H9 (cell line): ENCODE measurements around the gene CDH18. TPM values are rescaled to one million over a fixed set of nuclear protein-coding genes. Genes with fewer than 3 reads are reported as not detected.

Experiments used
- DNase-seq: peaks from one replicate; pipeline ENCODE4 v3.0.0-alpha.2; 2017
- H2AFZ ChIP-seq: one replicate; pipeline ENCODE4 v1.6.1; 2013; ENCODE audit warnings: mild to moderate bottlenecking, low read length, control low read depth, moderate library complexity
- H2AK5ac ChIP-seq: 2 replicates; pipeline ENCODE4 v1.6.1; 2013; ENCODE audit warnings: low read length, control low read depth, mixed read lengths; ENCODE audit not compliant: insufficient read length
- H2BK120ac ChIP-seq: one replicate; pipeline ENCODE4 v1.6.1; 2013; ENCODE audit warnings: low read depth, mild to moderate bottlenecking, low read length, control low read depth, inconsistent platforms; ENCODE audit not compliant: poor library complexity, severe bottlenecking
- H2BK12ac ChIP-seq: 2 replicates; pipeline ENCODE4 v1.6.1; 2013; ENCODE audit warnings: low read length, control low read depth, mixed read lengths, low read depth; ENCODE audit not compliant: insufficient read length
- H2BK15ac ChIP-seq: 2 replicates; pipeline ENCODE4 v1.6.1; 2013; ENCODE audit warnings: low read depth, low read length, control low read depth
- H2BK20ac ChIP-seq: one replicate; pipeline ENCODE4 v1.6.1; 2013; ENCODE audit warnings: low read depth, mild to moderate bottlenecking, low read length, control low read depth, inconsistent platforms; ENCODE audit not compliant: poor library complexity, severe bottlenecking
- H2BK5ac ChIP-seq: 2 replicates; pipeline ENCODE4 v1.6.1; 2013; ENCODE audit warnings: low read length, control low read depth, mixed read lengths; ENCODE audit not compliant: insufficient read length
- H3K14ac ChIP-seq: 2 replicates; pipeline ENCODE4 v1.6.1; 2013; ENCODE audit warnings: low read length, control low read depth; ENCODE audit not compliant: insufficient read depth
- H3K18ac ChIP-seq: 2 replicates; pipeline ENCODE4 v1.6.1; 2013; ENCODE audit warnings: low read depth, mild to moderate bottlenecking, mixed read lengths, low read length, control low read depth; ENCODE audit not compliant: insufficient read length
- H3K23ac ChIP-seq: 2 replicates; pipeline ENCODE4 v1.6.1; 2013; ENCODE audit warnings: low read length, control low read depth, mixed read lengths, low read depth; ENCODE audit not compliant: insufficient read length
- H3K23me2 ChIP-seq: 2 replicates; pipeline ENCODE4 v1.6.1; 2013; ENCODE audit warnings: low read depth, mild to moderate bottlenecking, mixed read lengths, low read length, control low read depth; ENCODE audit not compliant: insufficient read length, poor library complexity, severe bottlenecking
- H3K27ac ChIP-seq: 2 replicates; pipeline ENCODE4 v1.5.1; 2013; ENCODE audit warnings: low read length, control low read depth, mixed read lengths, low read depth; ENCODE audit not compliant: insufficient read length
- H3K27me3 ChIP-seq: 2 replicates; pipeline ENCODE4 v1.6.1; 2013; ENCODE audit warnings: low read length, control low read depth, inconsistent platforms; ENCODE audit not compliant: insufficient read depth
- H3K4ac ChIP-seq: 2 replicates; pipeline ENCODE4 v1.6.1; 2013; ENCODE audit warnings: low read depth, mild to moderate bottlenecking, control low read depth, inconsistent platforms, low read length, moderate library complexity
- H3K4me1 ChIP-seq: 2 replicates; pipeline ENCODE4 v1.6.1; 2013; ENCODE audit warnings: low read length, control low read depth, inconsistent platforms; ENCODE audit not compliant: insufficient read depth
- H3K4me2 ChIP-seq: 2 replicates; pipeline ENCODE4 v1.6.1; 2013; ENCODE audit warnings: low read length, control low read depth, mixed read lengths; ENCODE audit not compliant: insufficient read length, insufficient read depth
- H3K56ac ChIP-seq: 2 replicates; pipeline ENCODE4 v1.6.1; 2013; ENCODE audit warnings: low read depth, mild to moderate bottlenecking, mixed read lengths, low read length, control low read depth; ENCODE audit not compliant: insufficient read length
- H3K79me1 ChIP-seq: 2 replicates; pipeline ENCODE4 v1.6.1; 2013; ENCODE audit warnings: low read depth, mild to moderate bottlenecking, moderate library complexity, low read length, control low read depth, inconsistent platforms; ENCODE audit not compliant: insufficient read depth, poor library complexity, severe bottlenecking
- H3K79me2 ChIP-seq: 2 replicates; pipeline ENCODE4 v1.6.1; 2013; ENCODE audit warnings: low read length, control low read depth, inconsistent platforms; ENCODE audit not compliant: insufficient read depth
- H3K9ac ChIP-seq: 2 replicates; pipeline ENCODE4 v1.6.1; 2013; ENCODE audit warnings: low read length, control low read depth, mixed read lengths; ENCODE audit not compliant: insufficient read length; ENCODE audit errors: extremely low read depth
- H3K9me3 ChIP-seq: one replicate; pipeline ENCODE4 v1.6.1; 2013; ENCODE audit warnings: low read depth, low read length, inconsistent platforms; ENCODE audit not compliant: control insufficient read depth
- H3T11ph ChIP-seq: one replicate; pipeline ENCODE4 v1.6.1; 2013; ENCODE audit warnings: mild to moderate bottlenecking, low read length, control low read depth, inconsistent platforms
- H4K20me1 ChIP-seq: one replicate; pipeline ENCODE4 v1.6.1; 2013; ENCODE audit not compliant: control insufficient read depth, insufficient read length, insufficient read depth
- H4K5ac ChIP-seq: 2 replicates; pipeline ENCODE4 v1.6.1; 2013; ENCODE audit warnings: low read depth, mild to moderate bottlenecking, mixed read lengths, low read length, control low read depth; ENCODE audit not compliant: insufficient read length
- H4K8ac ChIP-seq: replicated peaks from 2 replicates; pipeline ENCODE4 v1.6.1; 2013; ENCODE audit warnings: low read length, control low read depth, mixed read lengths, low read depth; ENCODE audit not compliant: insufficient read length
- H4K91ac ChIP-seq: 2 replicates; pipeline ENCODE4 v1.6.1; 2013; ENCODE audit warnings: low read depth, mild to moderate bottlenecking, moderate library complexity, mixed read lengths, low read length, control low read depth; ENCODE audit not compliant: insufficient read length
- H3K27ac Mint-ChIP-seq, 3 experiments: 2 replicates in 2 of 3; 3 replicates in 1 of 3; pipeline ENCODE4 v1.8.0; 2020 to 2021; ENCODE audit warnings: mixed read lengths in 3 of 3, mild to moderate bottlenecking in 1 of 3, moderate library complexity in 1 of 3
- H3K27me3 Mint-ChIP-seq: 2 replicates; pipeline ENCODE4 v1.8.0; 2021; ENCODE audit warnings: low read depth, mild to moderate bottlenecking, moderate library complexity, mixed read lengths
- H3K36me3 Mint-ChIP-seq, 3 experiments: 2 replicates in 2 of 3; 3 replicates in 1 of 3; pipeline ENCODE4 v1.8.0; 2020 to 2021; ENCODE audit warnings: low read depth in 3 of 3, mixed read lengths in 3 of 3; ENCODE audit not compliant: insufficient read depth in 1 of 3
- H3K4me1 Mint-ChIP-seq, 2 experiments: 2 replicates each; pipeline ENCODE4 v1.8.0; 2020; ENCODE audit warnings: mixed read lengths in 2 of 2
- H3K4me3 Mint-ChIP-seq, 2 experiments: 2 replicates in 1 of 2; 3 replicates in 1 of 2; pipeline ENCODE4 v1.8.0; 2020 to 2021; ENCODE audit warnings: mild to moderate bottlenecking in 2 of 2, mixed read lengths in 2 of 2, moderate library complexity in 1 of 2
- H3K9me3 Mint-ChIP-seq, 2 experiments: 2 replicates in 1 of 2; 3 replicates in 1 of 2; pipeline ENCODE4 v1.8.0; 2020; ENCODE audit warnings: mild to moderate bottlenecking in 2 of 2, mixed read lengths in 2 of 2, moderate library complexity in 1 of 2
- WGBS: extraction: QIAGEN DNeasy Blood & Tissue Kit; methylation state at CpG from one replicate; pipeline ENCODE4 v1.1.7; 2013; ENCODE audit warnings: missing lambda C conversion rate, low lambda C conversion rate, mixed read lengths; ENCODE audit not compliant: insufficient read length; ENCODE audit errors: extremely low coverage; 5-methylcytosine and 5-hydroxymethylcytosine counted together
- total RNA-seq: library from RNA; stranded (reverse); gene quantifications from 2 replicates; pipeline ENCODE4 v1.2.1, GENCODE V29; 2021
- TF ChIP-seq, protein P1 (sequence below): fragments of 200-600 bp; sonication (generic); conservative IDR thresholded peaks from 3 replicates; pipeline ENCODE4 v1.8.0; 2021; ENCODE audit warnings: antibody characterized with exemption, mild to moderate bottlenecking

The CDH18 gene
- total RNA-seq, 1 experiment from 2014 or later, result not detected

DNA sequence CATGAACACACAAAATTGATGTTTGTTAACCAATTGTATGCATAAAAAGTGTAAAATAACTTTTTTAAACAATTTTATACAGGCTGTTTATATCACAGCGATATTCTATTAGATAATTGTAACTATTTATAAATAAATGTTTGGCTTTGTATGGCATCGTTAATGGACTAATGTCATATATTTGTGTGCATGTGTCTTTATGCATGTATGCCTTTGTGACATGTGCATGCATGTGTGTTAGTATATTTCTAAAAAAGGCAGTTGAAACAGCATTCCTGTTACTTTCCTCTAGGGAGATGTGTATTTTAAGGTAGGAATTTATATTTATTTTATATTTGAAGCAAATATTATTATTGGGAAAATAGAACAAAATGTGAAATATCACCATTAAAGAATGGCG is 268.9 kb downstream of the CDH18 start:
- Histone ChIP-seq H3K27ac (no peak overlapping the region), H3K9ac (no peak overlapping the region), H4K5ac (no peak overlapping the region), H3K9me3 (no peaks in the 10 kb centered on the region), H2AFZ (no peak overlapping the region), H4K8ac (no peak overlapping the region), H2AK5ac (no peak overlapping the region), H2BK20ac (no peak overlapping the region), H3K18ac (no peak overlapping the region), H4K20me1 (no peaks in the 10 kb centered on the region), H2BK15ac (no peak overlapping the region), H3K56ac (no peak overlapping the region), H3K4ac (no peak overlapping the region), H3K79me2 (no peaks in the 10 kb centered on the region), H3K4me1 (no peaks in the 10 kb centered on the region), H3K4me2 (no peak overlapping the region), H3K79me1 (no peaks in the 10 kb centered on the region), H2BK12ac (no peak overlapping the region), H3K23me2 (no peaks in the 10 kb centered on the region), H3K23ac (no peak overlapping the region), H3K14ac (no peak overlapping the region), H3K27me3 (no peaks in the 10 kb centered on the region; the same call in 1 of the 2 replicates), H4K91ac (no peak overlapping the region), H2BK120ac (no peak overlapping the region), H2BK5ac (no peak overlapping the region), H3T11ph (no peak overlapping the region)
- TF ChIP-seq, protein P1, sequence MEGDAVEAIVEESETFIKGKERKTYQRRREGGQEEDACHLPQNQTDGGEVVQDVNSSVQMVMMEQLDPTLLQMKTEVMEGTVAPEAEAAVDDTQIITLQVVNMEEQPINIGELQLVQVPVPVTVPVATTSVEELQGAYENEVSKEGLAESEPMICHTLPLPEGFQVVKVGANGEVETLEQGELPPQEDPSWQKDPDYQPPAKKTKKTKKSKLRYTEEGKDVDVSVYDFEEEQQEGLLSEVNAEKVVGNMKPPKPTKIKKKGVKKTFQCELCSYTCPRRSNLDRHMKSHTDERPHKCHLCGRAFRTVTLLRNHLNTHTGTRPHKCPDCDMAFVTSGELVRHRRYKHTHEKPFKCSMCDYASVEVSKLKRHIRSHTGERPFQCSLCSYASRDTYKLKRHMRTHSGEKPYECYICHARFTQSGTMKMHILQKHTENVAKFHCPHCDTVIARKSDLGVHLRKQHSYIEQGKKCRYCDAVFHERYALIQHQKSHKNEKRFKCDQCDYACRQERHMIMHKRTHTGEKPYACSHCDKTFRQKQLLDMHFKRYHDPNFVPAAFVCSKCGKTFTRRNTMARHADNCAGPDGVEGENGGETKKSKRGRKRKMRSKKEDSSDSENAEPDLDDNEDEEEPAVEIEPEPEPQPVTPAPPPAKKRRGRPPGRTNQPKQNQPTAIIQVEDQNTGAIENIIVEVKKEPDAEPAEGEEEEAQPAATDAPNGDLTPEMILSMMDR, result no peak
- H3K27ac Mint-ChIP-seq, result no peak overlapping the region
- no peaks in the 10 kb centered on the region for H3K27me3 Mint-ChIP-seq
- no peak for DNase-seq
- H3K36me3 Mint-ChIP-seq, result no peaks in the 10 kb centered on the region
- no peaks in the 10 kb centered on the region for H3K9me3 Mint-ChIP-seq
- H3K4me1 Mint-ChIP-seq, result no peaks in the 10 kb centered on the region
- H3K4me3 Mint-ChIP-seq, result no peak overlapping the region
- WGBS, result no CpG with 5 or more reads among the region's 3 CpGs
